Mesothelial cell of epicardium (in vitro differentiated cells): ENCODE measurements around the gene SEC24B. TPM values are rescaled to one million over a fixed set of nuclear protein-coding genes. Genes with fewer than 3 reads are reported as not detected.
A peak's percentile ranks its signal among the peaks of the same experiment; 100 is the strongest.
"Not testable (repeated sequence)": the region's sequence is repeated elsewhere in the genome, so short reads cannot be mapped to it uniquely, and the experiment has no call there.

Experiments used
- DNase-seq, 2 experiments: peaks; one replicate each; pipeline ENCODE4 v3.0.0; 2021; ENCODE audit warnings: low spot score in 2 of 2; ENCODE audit not compliant: unreplicated experiment in 2 of 2
- H3K27ac Mint-ChIP-seq: 2 replicates; pipeline ENCODE4 v1.8.0; 2021; ENCODE audit warnings: mixed read lengths
- H3K27me3 Mint-ChIP-seq: 2 replicates; pipeline ENCODE4 v1.8.0; 2021; ENCODE audit warnings: low read depth, mixed read lengths
- H3K36me3 Mint-ChIP-seq: 2 replicates; pipeline ENCODE4 v1.8.0; 2021; ENCODE audit warnings: mixed read lengths
- H3K4me1 Mint-ChIP-seq: 2 replicates; pipeline ENCODE4 v1.8.0; 2021; ENCODE audit warnings: mixed read lengths
- H3K4me3 Mint-ChIP-seq: 2 replicates; pipeline ENCODE4 v1.8.0; 2021; ENCODE audit warnings: mild to moderate bottlenecking, moderate library complexity, mixed read lengths
- H3K9me3 Mint-ChIP-seq: 2 replicates; pipeline ENCODE4 v1.8.0; 2021; ENCODE audit warnings: mixed read lengths
- total RNA-seq: library from RNA; stranded (reverse); gene quantifications from 3 replicates; pipeline ENCODE4 v1.2.1, GENCODE V29; 2021
- TF ChIP-seq, protein P1 (sequence below): fragments of 200-600 bp; sonication (generic); IDR thresholded peaks from one replicate; pipeline ENCODE4 v1.5.0; 2021; ENCODE audit warnings: antibody characterized with exemption; ENCODE audit not compliant: unreplicated experiment

The SEC24B gene
- total RNA-seq, 1 donor from 2014 or later, result 52.7 TPM

DNA sequence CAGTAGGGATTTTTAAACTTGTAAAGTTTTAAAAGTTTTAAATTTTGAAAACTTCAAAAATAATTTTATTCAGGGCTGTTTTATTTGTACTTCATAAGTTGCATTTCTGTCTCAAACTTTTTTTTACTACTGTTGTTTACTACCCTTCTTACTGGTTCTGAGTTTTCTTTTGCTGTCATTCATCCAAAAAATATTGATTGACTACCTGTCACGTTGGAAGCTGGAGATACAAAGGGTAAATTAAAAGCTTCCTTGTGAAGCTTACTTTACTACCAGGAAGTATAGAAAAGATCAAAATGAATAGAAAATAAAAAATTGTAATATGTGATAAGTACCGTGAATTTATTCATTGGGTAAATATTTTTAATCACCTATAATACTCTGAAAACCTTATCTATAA lies 77.1 kb downstream of the SEC24B start:
- Mint-ChIP-seq H3K27me3 (no peaks in the 10 kb centered on the region), H3K4me3 (no peak overlapping the region), H3K4me1 (peaks cover 6% of the 10 kb centered on the region), H3K27ac (no peak overlapping the region), H3K36me3 (peaks cover 43% of the 10 kb centered on the region), H3K9me3 (peaks cover 1% of the 10 kb centered on the region)
- no peak for DNase-seq
- TF ChIP-seq, protein P1, sequence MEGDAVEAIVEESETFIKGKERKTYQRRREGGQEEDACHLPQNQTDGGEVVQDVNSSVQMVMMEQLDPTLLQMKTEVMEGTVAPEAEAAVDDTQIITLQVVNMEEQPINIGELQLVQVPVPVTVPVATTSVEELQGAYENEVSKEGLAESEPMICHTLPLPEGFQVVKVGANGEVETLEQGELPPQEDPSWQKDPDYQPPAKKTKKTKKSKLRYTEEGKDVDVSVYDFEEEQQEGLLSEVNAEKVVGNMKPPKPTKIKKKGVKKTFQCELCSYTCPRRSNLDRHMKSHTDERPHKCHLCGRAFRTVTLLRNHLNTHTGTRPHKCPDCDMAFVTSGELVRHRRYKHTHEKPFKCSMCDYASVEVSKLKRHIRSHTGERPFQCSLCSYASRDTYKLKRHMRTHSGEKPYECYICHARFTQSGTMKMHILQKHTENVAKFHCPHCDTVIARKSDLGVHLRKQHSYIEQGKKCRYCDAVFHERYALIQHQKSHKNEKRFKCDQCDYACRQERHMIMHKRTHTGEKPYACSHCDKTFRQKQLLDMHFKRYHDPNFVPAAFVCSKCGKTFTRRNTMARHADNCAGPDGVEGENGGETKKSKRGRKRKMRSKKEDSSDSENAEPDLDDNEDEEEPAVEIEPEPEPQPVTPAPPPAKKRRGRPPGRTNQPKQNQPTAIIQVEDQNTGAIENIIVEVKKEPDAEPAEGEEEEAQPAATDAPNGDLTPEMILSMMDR, result no peak

DNA sequence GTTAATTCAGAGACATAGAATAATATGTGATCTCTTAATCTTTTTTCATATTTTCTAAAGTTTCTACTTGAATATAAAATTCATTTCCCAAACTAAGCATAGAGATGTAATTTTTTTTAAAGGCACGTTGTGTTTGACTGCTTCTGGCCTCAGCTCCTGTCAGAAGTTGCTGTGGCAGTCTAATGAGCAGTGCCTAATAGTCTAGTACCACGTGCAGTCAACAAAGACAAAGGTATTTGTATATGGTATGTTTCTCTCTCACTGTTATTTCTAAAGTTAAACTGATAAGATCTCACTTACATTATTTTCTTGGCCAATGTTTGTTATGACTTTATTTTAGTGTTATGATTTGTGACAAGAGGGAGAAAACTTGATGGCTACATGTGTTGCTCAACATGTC lies 77.8 kb downstream of the SEC24B start:
- TF ChIP-seq, protein P1, result no peak
- Mint-ChIP-seq H3K36me3 (peaks cover 39% of the 10 kb centered on the region), H3K27ac (peak overlapping the region; percentile 31), H3K9me3 (no peaks in the 10 kb centered on the region), H3K4me1 (peaks cover 6% of the 10 kb centered on the region), H3K27me3 (no peaks in the 10 kb centered on the region), H3K4me3 (no peak overlapping the region)
- DNase-seq, result no peak

DNA sequence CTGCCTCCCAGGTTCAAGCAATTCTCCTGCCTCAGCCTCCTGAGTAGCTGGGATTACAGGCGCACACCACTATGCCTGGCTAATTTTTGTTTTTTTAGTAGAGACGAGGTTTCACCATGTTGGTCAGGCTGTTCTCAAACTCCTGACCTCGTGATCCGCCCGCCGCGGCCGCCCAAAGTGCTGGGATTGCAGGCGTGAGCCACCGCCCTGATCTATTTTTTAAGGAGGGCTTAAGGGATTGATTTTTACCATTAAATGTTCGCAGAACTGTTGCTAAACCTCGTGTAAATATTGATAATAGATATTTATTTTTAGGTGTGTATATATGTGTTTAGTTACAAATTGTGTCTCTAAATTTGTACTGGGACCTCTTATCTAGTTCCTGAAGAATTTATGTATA lies 79.8 kb downstream of the SEC24B start:
- not testable (repeated sequence) for H3K4me1 Mint-ChIP-seq, H3K9me3 Mint-ChIP-seq, H3K27me3 Mint-ChIP-seq, H3K27ac Mint-ChIP-seq, H3K4me3 Mint-ChIP-seq, DNase-seq
- peaks cover 46% of the 10 kb centered on the region for H3K36me3 Mint-ChIP-seq

DNA sequence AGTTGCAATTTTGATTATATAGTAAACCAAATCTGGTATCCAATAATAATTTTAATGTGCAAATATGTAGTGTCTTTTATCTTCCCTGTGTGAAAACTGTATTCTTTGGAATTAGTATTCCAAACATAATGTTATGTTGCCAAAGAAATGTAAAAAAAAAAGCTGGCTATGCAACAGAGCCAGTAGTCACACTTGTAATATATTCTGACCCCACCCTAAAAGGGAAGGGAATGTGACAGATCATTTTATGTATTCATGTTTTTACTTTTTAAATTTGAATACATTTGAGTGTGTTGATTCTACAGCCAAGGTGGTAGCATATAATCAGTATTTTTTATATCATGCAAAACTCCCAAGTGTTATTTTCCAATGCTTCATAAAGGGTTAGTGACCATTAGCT lies 98.6 kb downstream of the SEC24B start:
- no peaks in the 10 kb centered on the region for H3K4me1 Mint-ChIP-seq
- H3K36me3 Mint-ChIP-seq, result peaks cover 53% of the 10 kb centered on the region
- no peak overlapping the region for H3K4me3 Mint-ChIP-seq
- peaks cover 5% of the 10 kb centered on the region for H3K9me3 Mint-ChIP-seq
- no peak for DNase-seq
- H3K27me3 Mint-ChIP-seq, result no peaks in the 10 kb centered on the region
- H3K27ac Mint-ChIP-seq, result no peak overlapping the region
- TF ChIP-seq, protein P1, result no peak

DNA sequence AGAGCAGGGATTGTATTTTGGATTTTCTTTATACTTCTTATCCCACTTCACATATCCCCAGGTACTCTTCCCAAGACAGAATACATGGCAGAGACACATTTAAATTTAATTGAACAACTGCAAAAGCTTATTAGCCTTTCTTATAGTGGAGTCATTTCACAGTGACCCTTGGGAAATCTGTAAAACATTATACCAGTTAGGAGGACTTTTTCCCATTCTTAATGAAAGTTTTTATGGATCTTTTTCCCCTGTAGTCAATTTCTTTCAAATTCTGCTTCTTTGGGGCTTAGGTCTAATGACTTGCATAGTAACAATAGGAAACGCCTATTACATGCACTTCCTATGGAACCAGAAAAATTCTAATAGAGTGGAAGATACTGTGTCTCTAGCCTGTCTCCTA lies 111.8 kb downstream of the SEC24B start:
- H3K36me3 Mint-ChIP-seq, result peaks cover 32% of the 10 kb centered on the region
- no peak for DNase-seq
- H3K27ac Mint-ChIP-seq, result no peak overlapping the region
- H3K4me3 Mint-ChIP-seq, result no peak overlapping the region
- H3K9me3 Mint-ChIP-seq, result peaks cover 4% of the 10 kb centered on the region
- no peaks in the 10 kb centered on the region for H3K4me1 Mint-ChIP-seq
- H3K27me3 Mint-ChIP-seq, result no peaks in the 10 kb centered on the region
- TF ChIP-seq, protein P1, result no peak

DNA sequence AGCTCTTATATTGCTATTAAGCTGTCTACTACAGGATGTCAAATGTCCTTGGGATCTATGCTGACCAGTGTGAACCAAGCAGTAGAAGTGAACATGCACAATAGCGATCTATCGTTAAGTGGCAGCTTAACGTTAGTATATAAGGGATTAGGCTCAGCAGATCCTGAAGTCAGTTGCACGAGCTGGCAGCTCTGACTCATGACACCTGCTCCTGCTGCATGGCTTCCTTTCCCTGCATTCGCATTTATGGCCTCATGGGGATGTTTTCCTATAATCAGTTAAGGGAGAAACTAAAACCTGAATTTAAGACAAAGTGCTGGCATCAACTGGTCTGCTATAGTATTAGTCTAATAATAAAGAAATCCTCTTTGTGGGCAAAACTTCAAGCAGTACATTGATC lies 113.8 kb downstream of the SEC24B start:
- Mint-ChIP-seq H3K9me3 (peaks cover 4% of the 10 kb centered on the region), H3K27ac (no peak overlapping the region), H3K4me1 (no peaks in the 10 kb centered on the region), H3K36me3 (peaks cover 29% of the 10 kb centered on the region), H3K27me3 (no peaks in the 10 kb centered on the region), H3K4me3 (no peak overlapping the region)
- TF ChIP-seq, protein P1, result no peak
- no peak for DNase-seq
